Endothelial cell of umbilical vein (primary cell): ENCODE measurements around the gene FHOD1.

Experiments
- CTCF ChIP-seq, 2 donors: IDR thresholded peaks; 1 replicate in 1 of 2; 2 replicates in 1 of 2; pipeline ENCODE4 v1.5.1; 2011; ENCODE audit warnings: low read length in 2 of 2, mild to moderate bottlenecking in 2 of 2, moderate library complexity in 2 of 2, control low read depth in 1 of 2, inconsistent platforms in 1 of 2, low read depth in 1 of 2; ENCODE audit not compliant: insufficient read depth in 1 of 2; ENCODE audit errors: extremely low read depth in 1 of 2
- EZH2 ChIP-seq: IDR thresholded peaks from 2 replicates; pipeline ENCODE4 v1.6.1; 2012; ENCODE audit warnings: borderline replicate concordance, low read depth, mild to moderate bottlenecking, moderate library complexity, low read length, inconsistent platforms; ENCODE audit not compliant: severe bottlenecking
- MAX ChIP-seq: IDR thresholded peaks from 2 replicates; pipeline ENCODE4 v1.6.1; 2011; ENCODE audit not compliant: insufficient read depth, insufficient read length
- POLR2A ChIP-seq: IDR thresholded peaks from 2 replicates; pipeline ENCODE4 v1.6.1; 2012; ENCODE audit warnings: low read depth, mild to moderate bottlenecking, control low read depth, low read length

- TF ChIP-seq CTCF (IDR thresholded peaks at IDR 0.05; ENCODE audit: extremely low read depth in 1 of 2, insufficient read depth in 1 of 2, low read depth in 1 of 2, low read length in 2 of 2) (no peak), POLR2A (no peak), MAX (no peak), EZH2 (no peak)
Observed at GRCh38 chr16:67215706-67216105, 31.6 kb downstream of the FHOD1 start.
